GM19239 (cell line): ENCODE measurements around the gene ABCF1.

Experiments used
- DNase-seq: peaks from one replicate; pipeline ENCODE4 v3.0.0; 2011; ENCODE audit warnings: low spot score; ENCODE audit not compliant: insufficient read length
- FAIRE-seq: peaks from 2 replicates; lab custom pipeline; 2011; peaks lifted over from hg19 to GRCh38; lab: Jason Lieb, UNC

Gene ABCF1

GRCh38 chr6:30556906-30557682 is 14.1 kb upstream of the ABCF1 start, which contains the start of gene PRR3:
Gene PRR3, plus strand, starts transcription at chr6:30557295. Its CDS starts 50 bp downstream, at chr6:30557345.
- DNase-seq, result peak; percentile 60
- FAIRE-seq, result no peak

DNA sequence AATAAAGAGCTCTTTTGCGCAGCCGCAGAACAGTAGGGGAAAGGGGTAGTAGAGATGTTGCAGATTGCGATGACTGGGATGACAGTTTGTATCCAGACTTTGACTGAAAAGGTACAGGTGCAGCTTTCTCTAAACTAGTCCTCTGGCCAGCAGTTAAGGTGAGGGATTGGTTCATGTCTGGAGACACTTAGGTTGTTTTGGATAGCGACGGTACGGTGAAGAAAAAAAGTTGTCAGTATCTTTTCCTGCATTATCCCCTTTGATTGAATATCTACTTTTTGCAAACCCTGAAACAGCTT is 13.6 kb upstream of the ABCF1 start:
- no peak for DNase-seq
- peak; percentile 91 for FAIRE-seq

- DNase-seq (no peak), FAIRE-seq (no peak)
Observed at GRCh38 chr6:30560930-30561329, 10.3 kb upstream of the ABCF1 start.

DNA sequence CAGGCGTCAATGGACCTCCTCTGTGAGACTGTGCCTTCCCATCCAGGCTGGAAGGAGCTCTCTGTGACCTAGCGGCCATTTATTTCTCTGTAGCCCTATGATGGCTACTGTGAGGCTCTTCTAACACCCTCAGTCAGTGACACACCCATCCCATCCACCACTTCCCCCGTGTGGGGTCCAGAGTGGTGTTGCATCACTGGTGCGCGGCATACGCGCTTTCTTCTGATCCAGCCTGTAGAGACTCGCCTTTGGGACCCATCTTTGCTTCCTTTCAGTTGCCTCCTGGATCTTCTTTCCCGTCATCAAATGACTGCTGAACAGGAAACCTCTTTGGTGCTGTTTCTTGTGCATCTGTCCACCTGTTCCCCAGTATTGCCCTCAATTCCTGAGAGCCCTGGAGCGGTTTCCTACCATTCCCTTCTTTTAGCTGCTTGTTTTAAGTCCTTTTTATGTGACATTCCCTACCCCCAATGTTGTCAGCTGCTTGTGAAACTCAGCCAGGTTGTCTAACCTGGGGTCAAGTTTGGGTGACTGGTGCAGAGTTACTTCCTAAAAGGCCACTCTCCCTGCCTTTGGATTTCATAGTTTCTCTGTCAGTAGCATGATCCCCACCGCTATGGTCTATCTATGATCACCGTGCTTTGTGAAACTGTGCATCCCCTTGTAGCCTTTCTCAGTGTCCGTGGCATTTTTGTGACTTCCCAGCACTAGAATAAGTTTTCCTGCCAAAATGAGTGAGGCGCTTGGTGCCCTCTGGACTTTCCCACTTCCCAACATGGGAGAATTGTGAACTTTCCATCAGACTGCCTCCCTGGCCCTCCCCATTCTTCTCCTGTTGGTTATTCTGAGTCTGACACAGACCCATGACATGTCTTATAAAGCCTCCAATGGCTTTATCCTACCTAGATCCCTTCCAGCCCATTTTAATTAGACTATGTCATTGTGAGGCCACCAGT is 8.5 kb upstream of the ABCF1 start:
- no peak for DNase-seq
- FAIRE-seq, result no peak

DNA sequence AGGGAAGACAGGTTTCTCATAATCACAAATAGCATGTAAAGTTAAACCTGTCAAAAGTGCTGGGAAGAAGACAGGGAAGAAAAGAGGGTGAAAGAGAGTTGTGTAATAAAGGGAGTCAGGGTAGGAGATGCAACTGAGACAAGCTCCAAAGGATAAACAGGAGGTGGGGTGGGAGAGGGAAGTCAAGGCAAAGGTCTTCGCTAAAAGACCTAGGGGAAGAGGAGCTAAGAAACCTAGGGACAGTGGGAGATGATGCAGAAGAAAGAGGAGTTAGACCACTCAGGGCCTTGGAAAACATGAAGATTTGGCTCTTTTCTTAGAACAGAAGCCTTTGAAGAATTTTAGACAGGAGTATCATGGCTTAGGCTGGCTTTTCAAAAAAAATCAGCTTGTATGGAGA is 7.1 kb upstream of the ABCF1 start:
- DNase-seq (no peak), FAIRE-seq (no peak)

GRCh38 chr6:30565772-30566171 is 5.5 kb upstream of the ABCF1 start:
- no peak for DNase-seq
- no peak for FAIRE-seq

- DNase-seq (no peak), FAIRE-seq (no peak)
Observed at GRCh38 chr6:30568245-30568644, 3.0 kb upstream of the ABCF1 start.

- no peak for FAIRE-seq
- no peak for DNase-seq
Observed at GRCh38 chr6:30570263-30570662, 979 bp upstream of the ABCF1 start.

DNA sequence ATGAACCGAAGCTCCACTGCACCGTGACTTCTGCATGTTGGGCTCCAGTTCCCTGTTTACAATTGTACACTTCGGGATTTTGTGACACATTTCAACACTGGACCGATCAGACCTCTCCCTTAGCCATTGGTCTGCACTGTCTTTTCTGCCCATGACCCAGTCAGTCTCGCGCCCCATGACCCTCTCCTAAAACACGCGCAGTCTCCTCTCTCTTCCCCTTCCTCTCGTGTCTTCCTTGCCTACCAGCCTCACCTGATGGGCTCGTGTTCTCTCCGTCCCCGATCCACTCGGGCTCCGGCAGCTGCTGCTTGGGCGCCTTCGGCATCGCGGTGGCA is 535 bp upstream of the ABCF1 start:
- no peak for DNase-seq
- peak; percentile 23 for FAIRE-seq

DNA sequence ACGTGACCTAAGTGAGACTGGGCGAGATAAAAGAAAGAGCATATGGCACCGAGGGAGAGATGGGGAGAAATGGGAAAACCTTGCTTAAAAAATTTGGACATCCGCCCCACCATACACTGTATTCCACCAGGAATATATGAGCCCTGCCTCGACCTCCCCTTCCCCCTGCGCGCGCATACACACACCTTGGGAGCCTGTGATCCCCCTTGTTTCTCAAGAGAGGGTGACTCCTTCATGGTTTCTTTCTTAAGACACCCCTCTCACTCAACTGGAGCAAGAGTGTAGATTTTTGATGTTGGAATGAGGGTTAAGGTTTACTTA is 480 bp downstream of the ABCF1 start:
- DNase-seq (no peak), FAIRE-seq (no peak)

- DNase-seq (no peak), FAIRE-seq (no peak)
Observed at GRCh38 chr6:30572148-30572547, 906 bp downstream of the ABCF1 start.

DNA sequence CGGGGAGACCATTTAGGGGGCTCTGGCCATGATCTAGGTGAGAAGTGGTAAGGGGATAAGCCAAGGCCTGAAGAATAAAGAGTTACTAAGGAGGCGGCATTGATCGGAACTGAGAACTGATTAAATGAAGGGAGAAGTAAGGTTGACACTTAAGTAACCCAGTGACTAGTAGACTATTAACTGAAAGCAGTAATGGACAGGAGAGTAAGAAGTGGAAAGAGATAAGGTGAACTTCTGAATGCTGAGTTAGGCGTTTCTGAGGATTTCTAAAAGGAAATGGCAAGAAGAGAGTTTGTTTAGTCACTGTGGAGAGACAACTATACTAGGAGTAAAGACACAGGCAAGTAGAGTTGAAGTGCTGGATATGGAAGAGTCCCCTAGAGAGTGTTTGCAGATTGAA is 1.9 kb downstream of the ABCF1 start:
- DNase-seq, result no peak
- no peak for FAIRE-seq

GRCh38 chr6:30578051-30578450 is 6.8 kb downstream of the ABCF1 start:
- DNase-seq (no peak), FAIRE-seq (no peak)

- DNase-seq, result no peak
- FAIRE-seq, result no peak
Observed at GRCh38 chr6:30583921-30584320, 12.7 kb downstream of the ABCF1 start.

DNA sequence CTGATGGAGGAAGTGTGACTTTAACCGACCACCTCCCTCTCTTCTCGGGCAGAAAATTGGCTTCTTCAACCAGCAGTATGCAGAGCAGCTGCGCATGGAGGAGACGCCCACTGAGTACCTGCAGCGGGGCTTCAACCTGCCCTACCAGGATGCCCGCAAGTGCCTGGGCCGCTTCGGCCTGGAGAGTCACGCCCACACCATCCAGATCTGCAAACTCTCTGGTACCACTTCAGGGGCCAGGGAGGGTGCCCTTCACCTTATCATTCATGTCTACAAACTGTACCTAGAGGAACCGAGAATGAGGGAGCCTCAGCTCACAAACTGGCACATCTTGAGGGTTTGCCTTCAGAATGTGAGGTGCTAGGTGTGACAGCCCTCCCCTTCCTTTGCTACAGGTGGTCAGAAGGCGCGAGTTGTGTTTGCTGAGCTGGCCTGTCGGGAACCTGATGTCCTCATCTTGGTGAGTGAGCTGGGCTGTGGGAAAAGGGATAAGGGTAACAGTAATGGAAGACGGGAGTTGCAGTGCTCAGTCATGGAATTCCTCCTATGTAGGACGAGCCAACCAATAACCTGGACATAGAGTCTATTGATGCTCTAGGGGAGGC is 18.6 kb downstream of the ABCF1 start:
- FAIRE-seq (no peak), DNase-seq (no peak)

DNA sequence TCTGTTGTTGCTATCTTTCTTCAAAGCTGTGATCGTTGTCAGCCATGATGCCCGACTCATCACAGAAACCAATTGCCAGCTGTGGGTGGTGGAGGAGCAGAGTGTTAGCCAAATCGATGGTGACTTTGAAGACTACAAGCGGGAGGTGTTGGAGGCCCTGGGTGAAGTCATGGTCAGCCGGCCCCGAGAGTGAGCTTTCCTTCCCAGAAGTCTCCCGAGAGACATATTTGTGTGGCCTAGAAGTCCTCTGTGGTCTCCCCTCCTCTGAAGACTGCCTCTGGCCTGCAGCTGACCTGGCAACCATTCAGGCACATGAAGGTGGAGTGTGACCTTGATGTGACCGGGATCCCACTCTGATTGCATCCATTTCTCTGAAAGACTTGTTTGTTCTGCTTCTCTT is 19.3 kb downstream of the ABCF1 start:
- DNase-seq (no peak), FAIRE-seq (no peak)

DNA sequence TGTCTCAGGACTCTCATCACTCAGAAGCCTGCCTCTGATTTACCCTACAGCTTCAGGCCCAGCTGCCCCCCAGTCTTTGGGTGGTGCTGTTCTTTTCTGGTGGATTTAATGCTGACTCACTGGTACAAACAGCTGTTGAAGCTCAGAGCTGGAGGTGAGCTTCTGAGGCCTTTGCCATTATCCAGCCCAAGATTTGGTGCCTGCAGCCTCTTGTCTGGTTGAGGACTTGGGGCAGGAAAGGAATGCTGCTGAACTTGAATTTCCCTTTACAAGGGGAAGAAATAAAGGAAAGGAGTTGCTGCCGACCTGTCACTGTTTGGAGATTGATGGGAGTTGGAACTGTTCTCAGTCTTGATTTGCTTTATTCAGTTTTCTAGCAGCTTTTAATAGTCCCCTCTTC is 19.8 kb downstream of the ABCF1 start:
- DNase-seq, result no peak
- no peak for FAIRE-seq

DNA sequence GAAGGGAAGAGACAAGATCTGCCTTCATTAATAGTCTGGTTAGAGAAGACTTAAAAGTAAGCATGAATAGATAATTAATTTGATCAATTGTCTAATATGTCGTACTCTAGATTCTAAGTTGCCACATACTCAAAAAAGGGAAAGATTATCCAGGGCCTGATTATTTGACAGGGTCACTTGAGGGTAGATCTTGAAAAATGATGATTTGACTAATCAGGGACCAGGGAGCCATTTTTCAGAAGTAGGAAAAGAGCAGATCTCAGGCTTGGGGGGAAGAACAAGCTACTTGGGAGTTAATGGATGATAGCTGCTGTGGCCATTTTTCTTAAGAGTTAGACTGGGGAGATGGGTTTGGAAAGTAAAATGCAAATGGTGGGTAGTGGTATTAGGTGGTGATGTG is 21.0 kb downstream of the ABCF1 start:
- DNase-seq (no peak), FAIRE-seq (no peak)

- DNase-seq (peak; percentile 71), FAIRE-seq (peak; percentile 83)
Observed at GRCh38 chr6:30597315-30598144, 26.3 kb downstream of the ABCF1 start.

DNA sequence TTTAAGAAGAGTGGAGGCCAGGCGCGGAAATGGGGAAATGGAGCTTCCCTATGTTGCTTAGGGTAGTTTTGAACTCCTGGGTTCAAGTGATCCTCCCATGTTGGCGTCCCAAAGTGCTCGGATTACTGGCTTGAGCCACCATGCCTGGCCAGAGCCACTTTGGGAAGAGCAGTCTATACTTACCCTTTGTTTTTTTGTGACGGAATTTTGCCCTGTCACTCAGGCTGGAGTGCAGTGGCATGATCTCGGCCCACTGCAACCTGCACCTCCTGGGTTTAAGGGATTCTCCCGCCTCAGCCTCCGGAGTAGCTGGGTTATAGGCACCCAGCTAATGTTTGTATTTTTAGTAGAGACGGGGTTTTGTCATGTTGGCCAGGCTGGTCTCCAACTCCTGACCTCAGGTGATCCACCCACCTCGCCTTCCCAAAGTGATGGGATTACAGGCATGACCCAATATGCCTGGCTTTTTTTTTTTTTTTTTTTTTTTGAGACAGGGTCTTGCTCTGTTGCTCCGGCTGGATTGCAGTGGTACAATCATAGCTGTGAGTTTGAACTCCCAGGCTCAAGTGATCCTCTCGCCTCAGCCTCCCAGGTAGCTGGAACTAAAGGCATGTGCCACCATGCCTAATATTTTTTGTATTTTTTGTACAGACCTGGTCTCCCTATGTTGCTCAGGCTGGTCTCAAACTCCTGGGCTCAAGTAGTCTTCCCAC is 27.8 kb downstream of the ABCF1 start:
- no peak for FAIRE-seq
- no peak for DNase-seq
